A673 (cell line): Measurements from ENCODE around the gene AP4E1. TPM values are rescaled to one million over a fixed set of nuclear protein-coding genes. Genes with fewer than 3 reads are reported as not detected.

Experiments used
- BruUV-seq: library from RNA; stranded (reverse); fragments of 400-500 nt; replicated peaks from 2 replicates; lab custom pipeline; 2021; lab: Mats Ljungman, UMichigan
- CTCF ChIA-PET: fragments of 300-600 bp; sonication (Branson Sonifier 250); formaldehyde crosslinking; loops from one replicate; lab custom pipeline; 2022; ENCODE audit warnings: antibody characterized with exemption; lab: Charles Lee
- POLR2A ChIA-PET: fragments of 300-600 bp; sonication (Branson Sonifier 250); formaldehyde crosslinking; loops from one replicate; lab custom pipeline; 2022; ENCODE audit warnings: antibody characterized with exemption; ENCODE audit not compliant: low non-redundant PET; lab: Charles Lee
- DNase-seq: peaks from one replicate; pipeline ENCODE4 v3.0.0-alpha.2; 2015; ENCODE audit warnings: low spot score
- H3K27ac ChIP-seq: fragments of 200-600 bp; sonication (generic); 2 replicates; pipeline ENCODE4 v1.5.1; 2016; ENCODE audit warnings: mixed run types, low read depth, mild to moderate bottlenecking, mixed read lengths, antibody characterized with exemption, low read length; ENCODE audit not compliant: poor library complexity, severe bottlenecking
- H3K27me3 ChIP-seq: fragments of 200-600 bp; sonication (generic); replicated peaks from 2 replicates; pipeline ENCODE4 v1.6.1; 2017; ENCODE audit warnings: mixed run types, low read depth, mild to moderate bottlenecking, mixed read lengths, antibody characterized with exemption, low read length; ENCODE audit not compliant: insufficient read depth, poor library complexity
- H3K36me3 ChIP-seq: fragments of 200-600 bp; sonication (generic); 2 replicates; pipeline ENCODE4 v1.6.1; 2016; ENCODE audit warnings: mixed run types, mild to moderate bottlenecking, mixed read lengths, antibody characterized with exemption, low read length; ENCODE audit not compliant: insufficient read depth, poor library complexity, severe bottlenecking
- H3K4me1 ChIP-seq: fragments of 200-600 bp; sonication (generic); 2 replicates; pipeline ENCODE4 v1.6.1; 2017; ENCODE audit warnings: mixed run types, mild to moderate bottlenecking, mixed read lengths, antibody characterized with exemption, low read length; ENCODE audit not compliant: insufficient read depth, poor library complexity, severe bottlenecking
- H3K4me3 ChIP-seq: fragments of 200-600 bp; sonication (generic); 2 replicates; pipeline ENCODE4 v1.5.1; 2016; ENCODE audit warnings: low read depth, mixed run types, mild to moderate bottlenecking, mixed read lengths, low read length; ENCODE audit not compliant: poor library complexity, severe bottlenecking
- H3K9me3 ChIP-seq: fragments of 200-600 bp; sonication (generic); 2 replicates; pipeline ENCODE4 v1.6.1; 2016; ENCODE audit warnings: mixed run types, low read depth, mild to moderate bottlenecking, mixed read lengths, antibody characterized with exemption, low read length; ENCODE audit not compliant: poor library complexity, severe bottlenecking
- EZH2 ChIP-seq: fragments of 200-600 bp; sonication (generic); IDR thresholded peaks from 2 replicates; pipeline ENCODE4 v1.6.1; 2017; ENCODE audit warnings: borderline replicate concordance, low read depth, mild to moderate bottlenecking, mixed read lengths, antibody characterized with exemption, low read length; ENCODE audit not compliant: poor library complexity, severe bottlenecking
- intact Hi-C: fragments of 100-400 bp; cut with micrococcal nuclease; formaldehyde crosslinking; loops from one replicate; pipeline ENCODE4 v1.10.0; 2022; ENCODE audit not compliant: unreplicated experiment
- total RNA-seq: library from RNA; stranded (reverse); gene quantifications from 2 replicates; pipeline ENCODE4 v1.2.3, GENCODE V29; 2021
- TF ChIP-seq, protein P1 (sequence below): fragments of 300-800, 200-600 bp; sonication (generic); conservative IDR thresholded peaks from 2 replicates; pipeline ENCODE4 v1.5.1; 2017; ENCODE audit warnings: low read depth, mild to moderate bottlenecking, antibody characterized with exemption, low read length, moderate library complexity, mixed read lengths

AP4E1 gene
- total RNA-seq, 1 experiment from 2014 or later = 13.9 TPM

DNA sequence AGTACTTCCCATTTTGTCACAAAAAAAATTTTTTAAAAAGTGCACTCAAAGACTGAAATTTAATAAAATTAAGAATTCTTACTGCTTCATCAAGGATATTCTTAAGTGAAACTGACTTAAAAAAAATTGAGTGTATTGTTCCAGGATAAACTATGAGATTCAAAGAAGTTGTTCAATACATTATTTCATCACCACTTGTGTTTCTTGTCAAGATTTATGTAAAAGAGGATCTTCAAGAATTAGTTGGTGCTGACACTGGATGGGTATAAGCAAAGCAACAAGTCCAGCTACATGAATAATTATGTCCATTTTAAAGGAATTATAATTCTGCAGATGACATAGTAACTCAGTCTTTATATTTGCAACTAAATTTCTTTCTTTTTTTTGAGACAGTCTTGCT is 4.3 kb upstream of the AP4E1 start:
- ChIA-PET POLR2A (no interaction called here), CTCF (no interaction called here)
- H3K36me3 ChIP-seq = no peaks in the 10 kb centered on the region
- no TSS peak for BruUV-seq
- intact Hi-C loops = no loop called here
- H3K27me3 ChIP-seq = no peaks in the 10 kb centered on the region
- no peak for TF ChIP-seq EZH2
- TF ChIP-seq, protein P1, sequence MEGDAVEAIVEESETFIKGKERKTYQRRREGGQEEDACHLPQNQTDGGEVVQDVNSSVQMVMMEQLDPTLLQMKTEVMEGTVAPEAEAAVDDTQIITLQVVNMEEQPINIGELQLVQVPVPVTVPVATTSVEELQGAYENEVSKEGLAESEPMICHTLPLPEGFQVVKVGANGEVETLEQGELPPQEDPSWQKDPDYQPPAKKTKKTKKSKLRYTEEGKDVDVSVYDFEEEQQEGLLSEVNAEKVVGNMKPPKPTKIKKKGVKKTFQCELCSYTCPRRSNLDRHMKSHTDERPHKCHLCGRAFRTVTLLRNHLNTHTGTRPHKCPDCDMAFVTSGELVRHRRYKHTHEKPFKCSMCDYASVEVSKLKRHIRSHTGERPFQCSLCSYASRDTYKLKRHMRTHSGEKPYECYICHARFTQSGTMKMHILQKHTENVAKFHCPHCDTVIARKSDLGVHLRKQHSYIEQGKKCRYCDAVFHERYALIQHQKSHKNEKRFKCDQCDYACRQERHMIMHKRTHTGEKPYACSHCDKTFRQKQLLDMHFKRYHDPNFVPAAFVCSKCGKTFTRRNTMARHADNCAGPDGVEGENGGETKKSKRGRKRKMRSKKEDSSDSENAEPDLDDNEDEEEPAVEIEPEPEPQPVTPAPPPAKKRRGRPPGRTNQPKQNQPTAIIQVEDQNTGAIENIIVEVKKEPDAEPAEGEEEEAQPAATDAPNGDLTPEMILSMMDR = no peak
- H3K4me3 ChIP-seq = no peak overlapping the region
- no peak for DNase-seq
- no peaks in the 10 kb centered on the region for H3K9me3 ChIP-seq
- H3K4me1 ChIP-seq = peaks cover 7% of the 10 kb centered on the region
- H3K27ac ChIP-seq = no peak overlapping the region

DNA sequence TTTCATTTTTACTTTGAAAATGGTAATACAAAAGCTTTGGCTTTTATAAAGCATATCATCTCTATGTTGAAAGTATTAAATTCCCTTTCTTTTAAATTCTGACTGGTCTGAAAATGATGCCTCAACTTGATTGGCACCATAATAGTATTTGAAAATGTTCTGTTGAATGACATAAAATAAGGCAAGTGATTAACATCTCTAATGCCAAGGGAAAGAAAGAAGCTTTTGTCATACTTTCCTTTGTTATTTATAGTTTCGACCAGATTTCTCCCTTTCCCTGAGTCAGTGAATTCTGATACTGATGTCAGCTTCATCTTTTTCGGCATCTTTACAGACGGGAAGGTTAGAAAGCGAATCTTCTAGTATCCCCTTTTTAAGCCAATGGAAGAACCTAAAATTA is 3.4 kb upstream of the AP4E1 start:
- intact Hi-C loops = loop anchor here (5.0 kb wide), 1 partner anchor 753 kb away; no protein-coding TSS in a partner anchor
- H3K9me3 ChIP-seq = no peaks in the 10 kb centered on the region
- ChIA-PET POLR2A (no interaction called here), CTCF (no interaction called here)
- H3K27me3 ChIP-seq = no peaks in the 10 kb centered on the region
- no peak for DNase-seq
- no peaks in the 10 kb centered on the region for H3K36me3 ChIP-seq
- H3K4me1 ChIP-seq = peaks cover 9% of the 10 kb centered on the region
- H3K4me3 ChIP-seq = no peak overlapping the region
- BruUV-seq = no TSS peak
- no peak overlapping the region for H3K27ac ChIP-seq
- TF ChIP-seq, protein P1 = no peak
- TF ChIP-seq EZH2 = no peak

DNA sequence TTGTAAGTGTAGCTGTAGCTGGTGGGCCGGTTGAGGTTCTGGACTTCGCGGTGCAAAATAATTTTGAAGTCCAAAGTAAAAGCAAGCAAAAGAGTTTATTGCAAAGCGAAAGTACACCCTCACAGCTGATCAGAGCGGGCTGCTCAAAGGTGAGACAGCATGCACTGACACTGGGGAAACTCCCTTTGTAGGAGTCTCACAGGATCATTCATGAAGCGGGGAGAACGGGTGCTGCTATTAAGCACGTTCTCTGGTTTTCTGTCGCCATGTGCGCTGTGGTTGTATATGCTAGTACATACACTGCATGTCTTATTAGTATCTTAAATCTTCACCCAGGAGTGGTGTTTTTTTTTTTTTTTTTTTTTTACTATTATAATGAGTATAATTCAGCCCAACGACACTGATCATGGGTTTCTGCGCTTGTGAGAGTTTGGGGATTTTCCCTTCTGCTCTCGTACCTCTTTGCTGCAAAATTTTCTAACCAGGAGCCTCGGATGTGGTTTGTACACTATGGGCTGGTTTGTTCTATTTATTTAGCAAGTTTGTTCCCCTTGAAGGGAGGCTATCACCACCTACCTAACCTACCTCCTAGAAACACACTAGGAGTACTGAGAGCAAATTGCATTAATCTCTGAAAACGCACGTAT is 1.4 kb upstream of the AP4E1 start:
- ChIA-PET POLR2A (interaction anchor here (0.7 kb wide), 1 partner anchor 34 kb away, joined by 3 read pairs; no protein-coding TSS in a partner anchor), CTCF (interaction anchor here (0.6 to 0.7 kb wide), 2 partner anchors 221 to 752 kb away, joined by 3 read pairs; no protein-coding TSS in a partner anchor)
- Histone ChIP-seq H3K4me1 (peaks cover 11% of the 10 kb centered on the region), H3K9me3 (no peaks in the 10 kb centered on the region), H3K4me3 (peak overlapping the region; percentile 92), H3K27ac (peak overlapping the region; percentile 96), H3K27me3 (no peaks in the 10 kb centered on the region), H3K36me3 (no peaks in the 10 kb centered on the region)
- no peak for DNase-seq
- BruUV-seq = TSS peak; percentile 61
- intact Hi-C loops = loop anchor here (5.0 kb wide), 1 partner anchor 755 kb away; no protein-coding TSS in a partner anchor
- TF ChIP-seq, protein P1 = no peak
- no peak for TF ChIP-seq EZH2
